ENCODE data around the gene DEPP1. TPM values are rescaled to one million over a fixed set of nuclear protein-coding genes. Genes with fewer than 3 reads are reported as not detected.

DEPP1 gene
- total RNA-seq, 6 experiments from 2014 or later: 5.3 to 94.6 (median 71.5) TPM

DNA sequence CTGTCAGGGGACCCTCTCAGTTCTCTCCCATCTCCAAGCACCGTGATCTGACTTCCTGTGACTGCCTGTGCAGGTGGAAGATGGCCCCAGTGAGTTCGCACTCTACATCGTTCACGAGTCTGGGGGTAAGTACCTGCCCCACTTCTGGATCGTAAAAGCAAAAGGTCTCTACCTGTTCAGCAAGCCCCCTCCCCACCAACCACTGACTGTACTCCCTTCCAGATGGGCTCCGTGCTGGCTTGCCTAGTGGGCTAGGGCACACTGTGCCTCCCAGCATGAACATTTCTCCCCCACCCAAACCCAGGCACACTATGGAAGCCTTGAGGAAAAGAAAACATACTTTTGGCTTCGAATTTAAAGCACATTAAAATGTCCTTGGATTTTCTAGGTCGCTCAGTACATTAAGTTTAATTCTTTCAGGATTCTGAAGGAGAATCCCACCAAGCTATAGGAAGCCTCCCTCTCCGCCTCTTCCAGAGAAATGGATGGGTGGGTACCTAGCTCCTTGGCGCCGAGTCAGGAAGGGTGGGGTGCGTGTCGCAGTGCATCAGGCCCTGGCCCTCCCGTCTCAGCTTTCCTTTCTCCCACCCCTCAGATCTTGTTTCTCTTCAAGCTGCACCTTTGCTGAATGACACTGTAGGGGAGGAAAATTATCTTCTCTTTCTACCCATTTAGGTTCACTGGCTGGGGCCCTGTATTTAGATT, 11.1 kb upstream of the DEPP1 start:
- Histone ChIP-seq H3K4me3 (no peak overlapping the region), H3K27me3 (no peaks in the 10 kb centered on the region), H3K4me1 (peaks cover 0 to 59% (median 29%) of the 10 kb centered on the region in 4 donors), H3K27ac (peak overlapping the region in 2 of 3 donors; percentile 65 to 82), H3K36me3 (peaks cover 0 to 6% (median 0%) of the 10 kb centered on the region in 4 donors), H3K9me3 (no peaks in the 10 kb centered on the region)
- no peak for TF ChIP-seq POLR2A (IDR thresholded peaks at IDR 0.05)
- TF ChIP-seq, protein P1, sequence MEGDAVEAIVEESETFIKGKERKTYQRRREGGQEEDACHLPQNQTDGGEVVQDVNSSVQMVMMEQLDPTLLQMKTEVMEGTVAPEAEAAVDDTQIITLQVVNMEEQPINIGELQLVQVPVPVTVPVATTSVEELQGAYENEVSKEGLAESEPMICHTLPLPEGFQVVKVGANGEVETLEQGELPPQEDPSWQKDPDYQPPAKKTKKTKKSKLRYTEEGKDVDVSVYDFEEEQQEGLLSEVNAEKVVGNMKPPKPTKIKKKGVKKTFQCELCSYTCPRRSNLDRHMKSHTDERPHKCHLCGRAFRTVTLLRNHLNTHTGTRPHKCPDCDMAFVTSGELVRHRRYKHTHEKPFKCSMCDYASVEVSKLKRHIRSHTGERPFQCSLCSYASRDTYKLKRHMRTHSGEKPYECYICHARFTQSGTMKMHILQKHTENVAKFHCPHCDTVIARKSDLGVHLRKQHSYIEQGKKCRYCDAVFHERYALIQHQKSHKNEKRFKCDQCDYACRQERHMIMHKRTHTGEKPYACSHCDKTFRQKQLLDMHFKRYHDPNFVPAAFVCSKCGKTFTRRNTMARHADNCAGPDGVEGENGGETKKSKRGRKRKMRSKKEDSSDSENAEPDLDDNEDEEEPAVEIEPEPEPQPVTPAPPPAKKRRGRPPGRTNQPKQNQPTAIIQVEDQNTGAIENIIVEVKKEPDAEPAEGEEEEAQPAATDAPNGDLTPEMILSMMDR (IDR thresholded peaks at IDR 0.05): no peak
- ATAC-seq (no peak), DNase-seq (no peak)
- 73% methylated on average over 10 of the region's 14 CpGs for WGBS (ENCODE audit: insufficient coverage, low coverage, low lambda C conversion rate, missing lambda C conversion rate)
- intact Hi-C loops (cut with DNase I): no loop called here

DNA sequence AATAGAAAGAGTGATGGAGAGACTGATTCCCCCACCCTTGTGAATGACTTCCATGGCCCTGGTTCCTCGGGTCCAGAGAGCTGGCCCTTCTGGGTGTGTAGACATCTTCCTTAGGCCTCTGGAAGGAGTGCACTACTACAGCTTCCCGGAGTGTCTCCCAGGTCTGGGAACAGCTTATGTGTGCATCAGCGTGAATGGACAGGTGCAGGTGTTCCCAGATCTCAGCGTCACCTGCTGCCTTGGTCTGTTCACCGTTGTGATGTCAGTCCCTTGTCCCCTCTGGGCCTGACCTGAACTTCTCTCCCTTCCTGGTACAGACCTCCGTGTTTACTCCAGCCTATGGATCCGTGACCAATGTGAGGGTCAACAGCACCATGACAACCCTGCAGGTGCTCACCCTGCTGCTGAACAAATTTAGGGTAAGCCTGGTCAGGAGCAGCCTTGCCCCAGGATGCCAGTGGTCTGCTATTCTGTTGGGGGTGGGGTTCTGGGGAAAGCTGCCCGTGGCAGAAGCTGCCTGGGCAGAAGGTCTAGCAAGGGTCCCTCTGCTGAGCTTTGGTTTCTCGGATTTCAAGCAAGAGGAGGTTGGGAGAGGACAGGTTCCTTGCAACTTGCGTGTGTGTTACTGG, 10.5 kb upstream of the DEPP1 start:
- peaks cover 0 to 53% (median 26%) of the 10 kb centered on the region in 4 donors for H3K4me1 ChIP-seq
- peak overlapping the region in 1 of 3 donors; percentile 82 for H3K27ac ChIP-seq
- no peaks in the 10 kb centered on the region for H3K27me3 ChIP-seq
- no peak for ATAC-seq
- H3K36me3 ChIP-seq: peaks cover 0 to 6% (median 0%) of the 10 kb centered on the region in 4 donors
- intact Hi-C loops (cut with DNase I): no loop called here
- no peak for DNase-seq
- no peak overlapping the region for H3K4me3 ChIP-seq
- 100% methylated on average over 4 of the region's 10 CpGs for WGBS (ENCODE audit: insufficient coverage, low coverage, low lambda C conversion rate, missing lambda C conversion rate)
- TF ChIP-seq, protein P1 (IDR thresholded peaks at IDR 0.05): no peak
- TF ChIP-seq POLR2A (IDR thresholded peaks at IDR 0.05): no peak
- H3K9me3 ChIP-seq: no peaks in the 10 kb centered on the region

DNA sequence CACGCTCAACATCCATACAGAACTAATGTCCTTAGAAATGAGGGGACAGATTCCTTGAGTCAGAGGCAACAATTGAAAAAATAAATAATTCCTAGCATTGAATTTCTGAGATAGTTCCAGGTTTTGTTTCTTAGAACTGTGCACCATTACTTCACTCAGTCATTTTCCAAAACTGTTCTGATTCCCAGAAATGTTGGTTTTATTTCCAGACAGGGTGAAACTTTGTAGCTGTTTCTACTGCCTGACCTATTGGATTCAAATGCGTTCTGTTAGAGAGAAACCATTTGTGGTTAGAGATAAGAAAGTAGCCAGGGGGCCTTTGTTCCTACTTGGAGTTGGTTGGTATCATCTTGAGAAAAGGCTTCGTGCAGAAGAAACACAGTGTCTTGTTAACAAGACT, 8.1 kb upstream of the DEPP1 start:
- 62% methylated on average over 3 of the region's 3 CpGs for WGBS (ENCODE audit: insufficient coverage, low coverage, low lambda C conversion rate, missing lambda C conversion rate)
- ATAC-seq: no peak
- Histone ChIP-seq H3K36me3 (peaks cover 0 to 6% (median 0%) of the 10 kb centered on the region in 4 donors), H3K27me3 (no peaks in the 10 kb centered on the region), H3K27ac (no peak overlapping the region), H3K4me1 (peaks cover 0 to 50% (median 20%) of the 10 kb centered on the region in 4 donors), H3K9me3 (no peaks in the 10 kb centered on the region), H3K4me3 (no peak overlapping the region)
- DNase-seq: no peak
- intact Hi-C loops (cut with DNase I): no loop called here
- no peak for TF ChIP-seq POLR2A (IDR thresholded peaks at IDR 0.05)
- TF ChIP-seq, protein P1 (IDR thresholded peaks at IDR 0.05): no peak

DNA sequence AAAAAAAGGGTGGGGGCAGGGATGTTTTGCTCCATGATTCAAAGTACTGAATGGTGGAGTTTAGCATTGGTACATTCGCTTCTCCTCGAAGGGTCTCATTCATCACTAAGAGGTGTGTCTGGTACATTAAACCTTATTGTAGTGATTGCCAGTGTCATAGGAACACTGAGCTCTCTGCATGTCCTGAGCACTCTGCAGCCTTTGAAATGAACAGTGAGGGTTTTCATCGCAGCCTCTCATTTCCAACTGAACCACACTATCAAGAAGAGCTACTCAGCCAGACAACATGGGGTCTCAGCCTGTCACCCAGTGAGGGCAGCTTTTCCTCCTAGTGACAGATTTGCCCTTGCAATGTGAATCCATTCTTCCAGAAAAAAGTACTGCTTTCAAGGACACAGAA, 7.6 kb upstream of the DEPP1 start:
- Histone ChIP-seq H3K4me1 (peaks cover 0 to 50% (median 17%) of the 10 kb centered on the region in 4 donors), H3K27me3 (no peaks in the 10 kb centered on the region), H3K9me3 (no peaks in the 10 kb centered on the region), H3K27ac (no peak overlapping the region), H3K4me3 (no peak overlapping the region), H3K36me3 (peaks cover 0 to 6% (median 0%) of the 10 kb centered on the region in 4 donors)
- ATAC-seq (no peak), DNase-seq (no peak)
- TF ChIP-seq, protein P1 (IDR thresholded peaks at IDR 0.05): no peak
- no peak for TF ChIP-seq POLR2A (IDR thresholded peaks at IDR 0.05)
- intact Hi-C loops (cut with DNase I): no loop called here
- 90% methylated on average over 2 of the region's 3 CpGs for WGBS (ENCODE audit: insufficient coverage, low coverage, low lambda C conversion rate, missing lambda C conversion rate)
